Astrocyte of the cerebellum (primary cell): ENCODE results near the gene ZCCHC17.

ENCODE experiments used
- DNase-seq: peaks from one replicate; pipeline ENCODE4 v3.0.0-alpha.2; 2011; ENCODE audit warnings: low read depth
- H3K4me3 ChIP-seq: 2 replicates; pipeline ENCODE4 v1.5.1; 2011; ENCODE audit warnings: mild to moderate bottlenecking, low read depth, low read length, moderate library complexity
- in situ Hi-C: cut with HindIII; loops from 2 replicates; pipeline ENCODE4 v1.10.0; 2017; ENCODE audit warnings: low sequenced_read_pairs
- TF ChIP-seq, protein P1 (sequence below): IDR thresholded peaks from 2 replicates; pipeline ENCODE4 v1.5.1; 2012; ENCODE audit warnings: low read length, low read depth, moderate library complexity, mild to moderate bottlenecking; ENCODE audit errors: missing control alignments

Gene ZCCHC17

DNA sequence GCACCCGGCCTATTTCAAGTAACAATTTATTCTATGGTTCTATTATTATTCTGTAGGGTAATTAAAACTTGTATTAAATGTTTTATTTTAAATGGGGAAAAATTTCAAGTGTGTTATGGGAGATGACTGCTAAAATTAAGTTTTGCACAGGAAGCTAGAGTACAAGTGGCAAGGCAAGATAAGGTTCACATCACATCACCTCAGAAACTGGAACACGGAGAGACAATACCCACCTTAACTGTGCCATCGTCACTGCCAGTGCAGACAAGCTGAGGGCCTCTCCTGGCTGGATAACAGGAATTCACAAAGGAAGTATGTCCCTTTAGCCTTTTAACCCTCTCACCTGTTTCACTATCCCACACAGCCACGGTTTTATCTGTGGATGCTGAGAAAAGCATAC lies 7.8 kb upstream of the ZCCHC17 start:
- in situ Hi-C loops, result no loop called here
- DNase-seq, result no peak
- TF ChIP-seq, protein P1, sequence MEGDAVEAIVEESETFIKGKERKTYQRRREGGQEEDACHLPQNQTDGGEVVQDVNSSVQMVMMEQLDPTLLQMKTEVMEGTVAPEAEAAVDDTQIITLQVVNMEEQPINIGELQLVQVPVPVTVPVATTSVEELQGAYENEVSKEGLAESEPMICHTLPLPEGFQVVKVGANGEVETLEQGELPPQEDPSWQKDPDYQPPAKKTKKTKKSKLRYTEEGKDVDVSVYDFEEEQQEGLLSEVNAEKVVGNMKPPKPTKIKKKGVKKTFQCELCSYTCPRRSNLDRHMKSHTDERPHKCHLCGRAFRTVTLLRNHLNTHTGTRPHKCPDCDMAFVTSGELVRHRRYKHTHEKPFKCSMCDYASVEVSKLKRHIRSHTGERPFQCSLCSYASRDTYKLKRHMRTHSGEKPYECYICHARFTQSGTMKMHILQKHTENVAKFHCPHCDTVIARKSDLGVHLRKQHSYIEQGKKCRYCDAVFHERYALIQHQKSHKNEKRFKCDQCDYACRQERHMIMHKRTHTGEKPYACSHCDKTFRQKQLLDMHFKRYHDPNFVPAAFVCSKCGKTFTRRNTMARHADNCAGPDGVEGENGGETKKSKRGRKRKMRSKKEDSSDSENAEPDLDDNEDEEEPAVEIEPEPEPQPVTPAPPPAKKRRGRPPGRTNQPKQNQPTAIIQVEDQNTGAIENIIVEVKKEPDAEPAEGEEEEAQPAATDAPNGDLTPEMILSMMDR, result no peak
- no peak overlapping the region for H3K4me3 ChIP-seq

DNA sequence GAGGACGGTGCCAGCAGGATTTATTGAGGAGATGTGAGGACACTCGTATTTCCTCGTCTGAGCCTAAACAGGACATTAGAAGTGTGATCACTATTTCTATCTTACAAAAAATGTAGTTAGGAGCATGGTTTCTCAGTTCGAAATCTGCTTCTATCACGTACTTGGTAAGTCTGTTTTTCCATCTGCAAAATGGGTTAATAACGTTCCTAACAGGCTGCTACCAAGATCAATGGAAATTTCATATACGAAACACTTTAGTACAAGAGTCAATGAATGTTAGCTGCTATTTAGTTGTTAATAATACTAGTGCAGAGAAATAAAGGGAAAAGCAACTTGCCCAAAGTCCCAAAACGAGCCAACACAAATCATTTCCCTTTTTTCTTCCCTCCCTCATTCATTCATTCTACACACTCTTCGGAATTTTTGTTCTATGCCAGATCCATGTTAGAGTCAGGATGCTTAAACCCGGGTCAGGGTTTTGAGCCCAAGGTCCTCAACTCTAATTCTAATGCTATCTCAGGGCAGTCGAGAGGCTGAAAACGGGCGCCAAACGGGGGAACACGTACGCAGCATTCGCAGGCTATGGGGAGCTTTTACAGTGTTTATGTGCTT lies 852 bp upstream of the ZCCHC17 start:
- in situ Hi-C loops, result no loop called here
- no peak for DNase-seq
- TF ChIP-seq, protein P1, result no peak

DNA sequence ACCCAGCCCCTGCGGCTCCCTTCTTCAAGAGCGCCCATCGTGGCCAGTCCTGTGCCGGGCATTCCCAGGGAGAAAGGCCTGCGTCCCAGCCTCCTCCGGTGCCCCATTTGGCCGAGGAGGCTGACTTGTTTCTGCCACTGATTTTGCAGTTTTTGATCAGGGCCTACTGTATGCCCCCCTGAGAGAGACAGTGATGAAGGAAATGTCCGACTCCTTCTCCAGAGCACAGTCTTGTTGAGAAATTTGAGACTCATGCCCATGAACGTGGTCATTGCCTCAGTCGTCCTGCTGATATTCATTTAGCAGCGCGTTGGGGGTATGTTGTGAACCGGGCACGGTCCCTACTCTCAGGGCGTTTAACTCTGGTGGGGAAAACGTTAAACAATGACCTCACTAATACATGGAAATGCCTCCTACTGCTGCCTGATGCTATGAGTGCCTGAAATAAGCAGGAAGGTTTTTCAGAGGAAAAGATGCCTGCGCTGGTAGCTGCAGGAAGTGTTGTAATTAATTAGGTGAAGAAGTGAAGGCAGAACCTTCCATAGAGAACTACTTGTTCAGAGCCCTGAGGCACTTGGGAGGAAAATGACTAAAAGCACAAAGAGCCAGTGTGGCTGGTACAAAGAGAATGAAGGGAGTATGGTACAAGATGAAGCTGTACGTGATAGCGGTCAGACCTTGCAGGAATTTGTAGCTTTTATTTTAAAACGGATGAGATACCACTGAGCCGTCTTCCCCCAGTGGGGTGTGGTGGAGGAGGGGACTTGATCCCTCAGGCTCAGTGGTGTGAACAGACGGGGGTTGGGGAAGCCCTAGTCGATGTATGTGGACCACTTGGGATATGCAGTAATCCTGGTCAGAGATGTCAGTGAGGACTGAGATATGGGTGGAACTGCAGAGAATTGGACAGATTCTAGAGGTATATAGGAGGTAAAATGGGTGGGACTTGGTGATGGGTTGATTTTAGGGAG lies 730 bp downstream of the ZCCHC17 start:
- no peak for DNase-seq
- peak overlapping the region; percentile 98 for H3K4me3 ChIP-seq
- in situ Hi-C loops, result no loop called here
- TF ChIP-seq, protein P1, result no peak

More for the DNA sequence above, 852 bp upstream of the ZCCHC17 start:
- H3K4me3 ChIP-seq, result peak overlapping the region; percentile 98

DNA sequence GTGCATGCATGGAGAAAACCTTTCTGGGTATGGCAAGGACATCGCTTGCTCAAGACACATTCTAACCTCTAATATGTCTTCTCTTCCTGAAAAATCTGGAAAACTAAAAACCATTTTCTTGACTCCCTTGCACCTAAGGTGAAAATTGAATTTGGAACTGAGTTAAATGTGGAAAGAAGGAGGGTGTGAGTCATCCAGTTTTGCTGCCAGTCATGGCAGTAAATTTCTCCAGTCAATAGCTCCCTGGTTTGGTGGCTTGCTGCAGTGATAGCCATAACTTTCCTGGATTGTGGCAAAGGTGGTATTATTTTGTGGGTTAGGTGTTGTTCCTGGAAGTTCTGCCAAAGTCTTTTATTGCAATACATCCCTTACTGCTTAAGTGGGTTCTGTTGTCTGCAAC lies 2.5 kb downstream of the ZCCHC17 start:
- TF ChIP-seq, protein P1, result no peak
- in situ Hi-C loops, result no loop called here
- H3K4me3 ChIP-seq, result no peak overlapping the region
- DNase-seq, result no peak

DNA sequence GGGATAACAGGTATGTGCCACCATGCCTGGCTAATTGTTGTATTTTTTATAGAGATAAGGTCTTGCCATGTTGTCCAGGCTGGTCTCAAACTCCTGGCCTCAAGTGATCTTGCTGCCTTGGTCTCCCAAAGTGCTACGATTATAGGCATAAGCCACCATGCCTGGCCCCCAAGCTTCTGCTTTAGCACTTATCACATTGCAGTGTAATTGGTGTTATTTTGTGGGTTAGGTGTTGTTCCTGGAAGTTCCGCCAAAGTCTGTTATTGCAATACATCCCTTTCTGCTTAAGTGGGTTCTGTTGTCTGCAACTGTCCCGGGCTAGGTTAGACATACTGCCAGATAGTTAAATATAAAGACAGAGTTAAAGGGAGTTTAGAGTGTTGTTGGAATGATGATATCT lies 3.4 kb downstream of the ZCCHC17 start:
- no peak overlapping the region for H3K4me3 ChIP-seq
- no peak for DNase-seq
- in situ Hi-C loops, result no loop called here
- TF ChIP-seq, protein P1, result no peak

DNA sequence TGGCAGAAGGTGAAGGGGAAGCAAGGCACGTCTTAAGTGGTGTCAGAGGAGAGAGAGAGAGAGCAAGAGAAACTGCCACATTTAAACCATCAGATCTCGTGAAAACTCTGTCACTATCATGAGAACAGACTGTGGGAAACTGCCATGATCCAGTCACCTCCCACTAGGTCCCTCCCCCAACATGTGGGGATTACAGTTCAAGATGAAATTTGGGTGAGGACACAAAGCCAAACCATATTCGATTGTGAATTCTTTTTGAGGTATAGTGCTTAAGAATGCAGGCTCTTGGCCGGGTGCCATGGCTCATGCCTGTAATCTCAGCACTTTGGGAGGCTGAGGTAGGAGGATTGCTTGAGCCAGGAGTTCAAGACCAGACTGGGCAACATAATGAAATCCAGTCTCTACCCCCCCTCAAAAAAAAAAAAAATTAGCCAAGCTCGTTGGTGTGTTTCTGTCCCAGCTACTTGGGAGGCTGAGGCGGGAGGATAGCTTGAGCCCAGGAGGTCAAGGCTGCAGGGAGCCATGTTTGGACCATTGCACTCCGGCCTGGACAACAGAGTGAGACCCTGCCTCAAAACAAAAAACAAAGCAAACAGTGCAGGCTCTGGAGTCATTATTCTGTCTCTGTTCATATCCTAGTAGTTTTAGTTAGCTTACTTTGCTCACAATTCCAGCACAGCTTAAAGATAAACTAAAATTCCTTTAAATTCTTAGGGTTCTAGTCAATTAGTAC lies 6.0 kb downstream of the ZCCHC17 start:
- no peak overlapping the region for H3K4me3 ChIP-seq
- in situ Hi-C loops, result no loop called here
- TF ChIP-seq, protein P1, result no peak
- DNase-seq, result no peak
